ENCODE data around the gene HACD1.
A peak's percentile ranks its signal among the peaks of the same experiment; 100 is the strongest.

The HACD1 gene, protein sequence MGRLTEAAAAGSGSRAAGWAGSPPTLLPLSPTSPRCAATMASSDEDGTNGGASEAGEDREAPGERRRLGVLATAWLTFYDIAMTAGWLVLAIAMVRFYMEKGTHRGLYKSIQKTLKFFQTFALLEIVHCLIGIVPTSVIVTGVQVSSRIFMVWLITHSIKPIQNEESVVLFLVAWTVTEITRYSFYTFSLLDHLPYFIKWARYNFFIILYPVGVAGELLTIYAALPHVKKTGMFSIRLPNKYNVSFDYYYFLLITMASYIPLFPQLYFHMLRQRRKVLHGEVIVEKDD

DNA sequence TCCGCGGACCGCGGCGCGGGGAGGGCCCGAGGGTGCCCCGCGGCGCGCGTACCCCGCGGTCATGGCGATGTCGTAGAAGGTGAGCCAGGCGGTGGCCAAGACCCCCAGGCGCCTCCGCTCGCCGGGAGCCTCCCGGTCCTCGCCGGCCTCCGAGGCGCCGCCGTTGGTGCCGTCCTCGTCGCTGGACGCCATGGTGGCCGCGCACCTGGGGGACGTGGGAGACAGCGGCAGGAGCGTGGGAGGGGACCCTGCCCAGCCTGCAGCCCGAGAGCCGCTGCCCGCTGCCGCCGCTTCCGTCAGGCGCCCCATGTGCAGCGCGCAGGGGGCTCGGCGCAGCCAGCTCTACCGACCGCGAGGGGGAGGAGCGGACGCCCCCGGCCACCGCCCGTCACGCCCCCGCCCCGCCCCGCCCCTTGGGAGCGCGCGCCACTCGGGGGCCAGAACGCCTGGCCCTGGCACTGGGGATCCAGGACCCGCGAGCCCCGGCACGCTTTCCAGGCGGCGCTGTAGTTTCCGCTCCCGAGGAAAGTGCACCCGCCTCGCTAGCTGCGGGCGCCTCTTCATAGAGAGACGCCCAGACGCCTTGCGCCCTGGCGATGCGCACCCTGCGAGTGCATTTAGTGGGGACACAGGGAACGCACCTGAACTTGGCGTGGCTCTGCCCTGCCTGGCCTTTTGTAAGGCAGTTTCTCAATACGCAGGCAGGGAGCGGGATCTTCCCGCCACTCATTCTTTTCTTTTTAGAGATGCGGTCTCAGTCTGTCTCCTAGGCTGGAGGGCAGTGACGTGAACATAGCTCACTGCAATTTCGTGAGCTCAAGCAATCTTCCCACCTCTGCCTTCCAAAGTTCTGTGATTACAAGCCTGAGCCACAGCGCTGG, at the start of gene HACD1:
Gene HACD1, minus strand, starts transcription at position 344 of the 881 bp plus-strand sequence. Its CDS starts 35 bp downstream, at position 309.
- peak; percentile 36 for DNase-seq (ENCODE audit: low read depth)

DNA sequence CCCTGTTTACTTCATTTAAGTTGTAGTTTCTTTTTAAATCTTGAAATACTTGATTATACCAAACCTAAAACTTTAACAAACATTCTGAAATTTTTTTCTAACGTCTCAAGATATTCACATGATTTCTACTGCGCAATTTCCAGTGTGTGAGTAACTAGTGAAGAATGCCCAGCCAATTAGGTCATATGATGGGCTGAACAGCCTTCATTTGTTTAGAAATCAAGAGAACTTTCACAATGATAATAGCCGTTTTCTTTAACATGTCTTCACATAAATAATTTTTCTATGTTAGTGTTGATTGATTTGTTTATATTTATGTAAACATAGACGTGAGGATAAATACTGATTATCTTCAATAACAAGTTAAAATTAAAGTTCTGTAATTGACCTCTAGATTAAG, 48.6 kb upstream of the HACD1 start:
- no peak for DNase-seq (ENCODE audit: low read depth)

DNA sequence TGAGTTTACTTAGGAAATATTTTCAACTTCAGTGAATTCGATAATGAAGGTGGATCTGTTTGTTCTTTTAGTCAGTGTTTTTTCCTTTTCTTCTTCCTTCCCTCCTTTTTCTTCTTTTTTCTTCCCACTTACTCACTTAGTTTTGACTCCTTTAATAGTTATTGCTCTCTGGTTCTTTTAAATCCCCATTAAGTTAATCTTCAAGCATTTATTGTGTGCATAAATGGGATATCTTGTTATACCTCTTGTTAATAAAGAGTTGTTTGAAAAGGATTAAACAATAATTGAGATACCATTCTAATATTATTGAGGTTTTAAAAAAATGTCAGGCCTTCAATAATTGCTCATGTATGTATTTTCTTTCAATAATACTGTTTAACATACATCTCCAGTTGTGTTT, 46.3 kb upstream of the HACD1 start:
- DNase-seq (ENCODE audit: low read depth): no peak

DNA sequence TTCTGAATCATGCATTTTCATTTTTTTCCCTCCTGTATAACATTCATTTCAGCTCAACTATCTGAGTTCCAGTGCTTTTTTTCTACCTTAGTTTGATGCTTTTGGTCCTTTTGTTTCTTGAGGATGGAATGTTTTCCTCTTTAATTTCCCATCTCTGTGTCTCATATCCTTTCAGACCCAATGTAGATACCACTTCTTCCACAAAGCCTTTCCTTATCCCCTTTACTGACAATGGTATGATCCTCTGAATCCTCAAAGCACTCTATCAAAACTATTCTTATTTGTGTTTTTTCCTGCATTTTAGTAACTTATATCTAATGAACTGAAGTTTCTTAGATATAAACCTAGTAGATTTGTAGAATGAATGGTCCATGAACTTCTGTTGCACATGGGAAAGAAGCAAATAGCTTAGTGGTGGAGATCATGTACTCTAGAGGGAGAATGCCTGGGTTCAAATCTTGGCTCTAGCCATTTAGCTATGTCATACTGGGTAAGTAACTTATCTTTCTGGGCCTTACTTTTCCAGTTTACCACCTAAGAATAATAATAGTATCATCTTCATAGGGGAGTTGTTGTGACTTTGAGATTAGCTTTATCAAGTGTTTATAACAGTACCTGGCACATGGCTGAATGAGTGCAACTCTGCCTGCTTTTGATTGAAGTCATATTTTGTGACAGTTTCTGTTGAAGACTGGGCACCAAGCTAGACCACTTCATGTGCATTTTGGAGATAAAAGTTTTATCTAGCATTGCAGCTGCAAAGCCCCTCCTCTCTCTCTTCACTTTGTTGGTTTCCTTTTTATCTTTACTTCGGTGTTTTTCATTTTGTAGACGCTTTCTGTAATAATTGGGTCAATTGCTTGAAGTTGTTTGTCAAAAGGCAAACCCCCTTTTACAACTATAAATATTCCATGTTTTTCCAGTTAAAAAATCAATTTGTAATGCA, 45.3 kb upstream of the HACD1 start:
- DNase-seq (ENCODE audit: low read depth): no peak

DNA sequence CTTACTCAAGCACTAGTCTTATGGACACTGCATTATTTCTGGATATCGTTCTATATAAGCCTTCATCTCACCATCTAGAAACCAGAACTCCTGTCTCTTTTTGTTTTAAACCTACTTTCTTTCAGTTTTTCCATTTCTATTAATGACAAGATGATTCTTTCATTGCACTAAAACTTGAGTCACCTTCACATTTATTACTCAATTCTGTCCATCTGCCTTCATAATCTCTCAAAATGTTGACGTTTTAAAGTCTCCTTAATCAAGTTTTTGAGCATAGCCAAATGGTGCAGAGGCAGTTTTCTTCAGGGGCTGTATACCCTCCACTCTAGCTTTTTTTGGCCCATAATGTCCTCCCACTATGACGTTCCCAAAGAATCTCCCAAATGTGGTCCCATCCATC, 44.3 kb upstream of the HACD1 start:
- DNase-seq (ENCODE audit: low read depth): no peak

DNA sequence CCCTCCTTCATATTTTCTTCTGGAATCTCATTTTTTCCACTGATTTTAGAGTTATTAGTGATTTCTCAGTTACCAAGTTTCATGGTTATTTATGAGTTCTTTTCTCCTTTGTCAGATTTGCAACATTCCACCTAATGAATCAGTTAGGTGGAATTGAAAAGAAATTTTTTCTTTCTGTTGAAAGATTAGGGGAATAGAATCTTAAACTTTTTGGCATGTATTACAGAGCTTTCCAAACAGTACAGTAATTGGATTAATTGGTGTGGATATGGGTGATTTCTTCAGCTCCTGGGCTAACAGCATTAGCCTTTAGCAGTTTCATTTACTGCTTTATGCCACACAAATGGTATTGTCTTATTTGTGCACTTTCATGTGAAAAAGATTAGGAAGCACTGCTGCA, 43.7 kb upstream of the HACD1 start:
- DNase-seq (ENCODE audit: low read depth): no peak

DNA sequence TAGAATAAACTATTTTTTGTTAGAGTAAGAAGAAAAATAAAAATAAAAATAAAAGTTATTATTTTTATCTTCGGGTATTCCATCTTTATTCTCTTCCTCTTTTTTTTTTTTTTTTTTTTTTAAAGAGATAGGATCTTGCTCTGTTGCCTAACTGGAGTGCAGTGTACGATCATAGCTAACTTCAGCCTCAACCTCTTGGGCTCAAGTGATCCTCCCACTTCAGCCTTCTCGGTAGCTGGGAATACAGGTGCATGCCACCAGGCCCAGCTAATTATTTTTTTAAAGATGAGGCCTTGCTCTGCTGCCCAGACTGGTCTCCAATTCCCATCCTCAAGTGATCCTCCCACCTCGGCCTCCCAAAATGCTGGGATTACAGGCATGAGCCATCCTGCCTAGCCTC, 42.2 kb upstream of the HACD1 start:
- DNase-seq (ENCODE audit: low read depth): no peak

DNA sequence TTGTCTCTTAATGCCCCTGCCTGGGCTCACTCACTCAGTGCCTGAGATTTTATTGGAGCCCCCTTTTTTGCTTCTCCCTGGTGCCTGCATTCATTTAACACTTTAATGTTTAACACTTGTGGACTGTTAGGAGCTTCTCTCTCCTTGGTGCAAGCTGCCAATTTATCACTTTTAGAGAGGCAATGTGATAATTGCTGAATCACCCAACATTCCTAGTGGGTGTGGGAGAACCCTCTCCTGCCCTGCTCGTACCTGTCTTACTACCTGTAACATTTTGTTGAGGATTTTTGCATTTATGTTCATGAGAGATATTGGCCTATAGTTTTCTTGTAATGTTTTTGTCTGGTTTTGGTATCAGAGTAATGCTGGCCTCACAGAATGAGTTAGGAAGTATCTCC, 39.9 kb upstream of the HACD1 start:
- no peak for DNase-seq (ENCODE audit: low read depth)

DNA sequence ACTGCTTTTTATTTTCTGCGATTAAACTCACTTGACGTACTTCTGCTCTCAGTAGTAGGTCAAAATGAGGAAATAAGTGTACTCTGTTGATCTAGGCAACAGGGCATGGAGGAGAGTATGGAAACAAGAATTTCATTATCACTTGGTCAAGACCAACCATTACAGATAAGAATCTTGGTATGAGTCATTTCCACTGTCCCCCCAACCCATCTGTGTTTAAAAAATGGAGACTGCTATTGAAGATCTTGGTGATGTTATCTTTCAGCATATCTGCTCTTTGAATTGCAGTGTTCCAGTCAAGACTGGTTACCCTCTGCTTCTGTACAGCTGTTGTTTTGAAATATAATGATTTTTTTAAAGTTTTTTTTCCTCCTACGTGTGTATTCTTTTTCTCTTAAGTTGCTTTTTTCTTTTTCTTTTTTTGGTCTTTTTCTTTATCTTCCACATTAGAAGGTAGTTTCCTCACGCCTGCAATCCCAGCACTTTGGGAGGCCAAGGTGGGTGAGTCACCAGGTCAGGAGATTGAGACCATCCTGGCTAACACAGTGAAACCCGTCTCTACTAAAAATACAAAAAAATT, 38.5 kb upstream of the HACD1 start:
- no peak for DNase-seq (ENCODE audit: low read depth)

DNA sequence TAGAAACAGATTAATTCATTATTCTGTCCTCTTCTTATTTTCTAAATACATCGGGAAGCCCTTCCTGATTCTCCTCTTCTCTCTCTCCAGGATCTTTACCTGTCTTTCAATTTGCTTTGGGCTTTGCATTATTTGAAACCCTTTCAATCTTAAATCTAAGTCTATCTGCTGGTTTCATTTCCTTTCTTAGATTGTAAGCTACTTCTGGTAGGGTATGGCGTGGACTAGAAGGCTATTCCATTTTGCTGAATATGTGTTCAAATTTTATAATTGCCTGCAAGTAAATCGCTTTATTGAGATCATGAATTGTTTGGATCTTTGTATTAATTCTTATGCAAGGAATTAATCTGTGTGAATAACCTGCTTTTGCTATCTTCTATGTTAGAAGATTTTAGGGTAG, 37.8 kb upstream of the HACD1 start:
- no peak for DNase-seq (ENCODE audit: low read depth)

DNA sequence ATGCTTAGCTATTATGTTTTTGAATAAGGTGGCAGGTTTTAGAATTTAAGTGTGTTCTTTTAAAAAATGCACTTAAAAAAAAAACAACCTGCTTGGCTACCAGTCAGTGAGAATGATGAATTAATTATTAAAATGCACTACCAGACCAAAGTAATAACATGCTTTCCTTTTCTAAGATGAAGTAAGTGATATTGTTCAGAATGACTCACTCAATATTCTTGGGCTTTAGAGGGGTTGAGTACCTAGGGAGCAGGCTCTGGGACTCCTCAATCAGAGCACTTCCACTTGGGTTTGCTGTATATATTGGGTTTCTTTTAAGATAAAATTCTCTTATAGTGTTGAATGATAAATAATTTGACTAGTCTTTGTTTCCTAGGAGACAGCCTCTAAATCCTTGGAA, 35.4 kb upstream of the HACD1 start:
- DNase-seq (ENCODE audit: low read depth): no peak

DNA sequence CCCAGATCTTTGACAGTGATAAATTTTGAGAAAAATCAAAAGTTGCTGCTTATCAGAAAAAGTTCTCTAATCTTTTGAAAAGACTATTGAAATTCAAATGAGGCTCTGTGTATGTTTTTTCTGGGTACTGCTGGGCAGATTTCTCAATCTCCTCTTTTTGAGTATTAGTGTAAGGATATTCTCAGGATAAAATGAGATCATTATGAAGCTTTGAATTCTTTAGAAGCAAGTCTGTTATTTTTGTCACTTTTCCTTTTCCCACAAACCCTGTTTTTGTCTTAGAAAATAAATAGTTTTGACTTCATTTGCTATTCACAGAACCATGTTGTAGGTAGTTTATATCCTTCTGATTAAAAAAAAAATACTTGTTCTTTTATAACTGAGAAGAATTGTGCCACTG, 34.7 kb upstream of the HACD1 start:
- DNase-seq (ENCODE audit: low read depth): no peak

DNA sequence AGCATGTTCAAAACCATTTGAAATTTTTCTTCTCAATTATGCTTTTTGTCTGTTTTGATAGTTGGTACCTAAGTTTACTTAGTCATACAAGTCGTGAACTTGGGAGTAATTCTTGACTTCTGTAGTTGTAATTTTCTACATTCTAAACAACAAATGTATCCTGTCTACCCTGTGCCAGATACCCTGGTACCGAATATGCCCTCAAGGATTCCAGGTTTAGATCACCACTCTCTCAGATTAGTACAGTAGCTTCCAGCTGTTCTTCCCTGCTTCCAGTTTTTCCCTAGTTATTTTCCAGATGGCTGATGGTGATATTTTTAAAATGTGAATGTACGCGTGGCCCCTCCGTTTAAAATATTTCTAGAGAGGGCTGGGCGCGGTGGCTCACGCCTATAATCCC, 33.2 kb upstream of the HACD1 start:
- no peak for DNase-seq (ENCODE audit: low read depth)

DNA sequence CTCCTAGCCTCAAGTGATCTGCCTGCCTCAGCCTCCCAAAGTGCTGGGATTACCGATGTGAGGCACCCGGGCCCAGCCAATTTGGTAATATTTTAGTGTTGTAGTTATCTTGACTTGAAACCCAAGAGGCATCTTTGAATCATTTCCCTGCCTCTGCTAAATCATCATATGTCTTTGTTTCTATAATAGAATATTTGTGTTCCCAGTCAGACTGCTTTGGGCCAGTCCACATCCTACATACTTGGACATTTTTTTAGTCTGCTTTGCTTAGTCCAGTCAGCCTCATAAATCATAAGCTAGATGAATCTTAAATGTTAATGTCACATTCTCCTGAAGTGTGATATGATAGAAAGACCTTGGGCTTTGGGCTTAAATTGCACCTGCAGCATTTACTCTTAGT, 32.7 kb upstream of the HACD1 start:
- no peak for DNase-seq (ENCODE audit: low read depth)

DNA sequence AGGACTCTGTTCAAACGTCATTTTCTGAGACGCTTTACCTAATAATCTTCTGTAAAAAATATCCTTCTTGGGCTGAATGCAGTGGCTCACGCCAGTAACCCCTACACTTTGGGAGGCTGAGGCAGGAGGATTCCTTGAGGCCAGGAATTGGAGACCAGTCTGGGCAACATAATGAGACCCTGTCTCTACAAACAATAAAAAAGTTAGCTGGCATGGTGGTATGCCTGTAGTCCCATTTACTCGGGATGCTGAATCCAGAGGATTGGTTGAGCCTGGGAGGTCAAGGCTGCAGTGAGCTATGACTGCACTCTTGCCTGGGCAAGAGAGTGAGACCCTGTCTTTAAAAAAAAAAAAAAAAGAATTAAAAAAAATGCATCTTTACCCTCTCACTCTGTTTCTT, 31.9 kb upstream of the HACD1 start:
- DNase-seq (ENCODE audit: low read depth): no peak

DNA sequence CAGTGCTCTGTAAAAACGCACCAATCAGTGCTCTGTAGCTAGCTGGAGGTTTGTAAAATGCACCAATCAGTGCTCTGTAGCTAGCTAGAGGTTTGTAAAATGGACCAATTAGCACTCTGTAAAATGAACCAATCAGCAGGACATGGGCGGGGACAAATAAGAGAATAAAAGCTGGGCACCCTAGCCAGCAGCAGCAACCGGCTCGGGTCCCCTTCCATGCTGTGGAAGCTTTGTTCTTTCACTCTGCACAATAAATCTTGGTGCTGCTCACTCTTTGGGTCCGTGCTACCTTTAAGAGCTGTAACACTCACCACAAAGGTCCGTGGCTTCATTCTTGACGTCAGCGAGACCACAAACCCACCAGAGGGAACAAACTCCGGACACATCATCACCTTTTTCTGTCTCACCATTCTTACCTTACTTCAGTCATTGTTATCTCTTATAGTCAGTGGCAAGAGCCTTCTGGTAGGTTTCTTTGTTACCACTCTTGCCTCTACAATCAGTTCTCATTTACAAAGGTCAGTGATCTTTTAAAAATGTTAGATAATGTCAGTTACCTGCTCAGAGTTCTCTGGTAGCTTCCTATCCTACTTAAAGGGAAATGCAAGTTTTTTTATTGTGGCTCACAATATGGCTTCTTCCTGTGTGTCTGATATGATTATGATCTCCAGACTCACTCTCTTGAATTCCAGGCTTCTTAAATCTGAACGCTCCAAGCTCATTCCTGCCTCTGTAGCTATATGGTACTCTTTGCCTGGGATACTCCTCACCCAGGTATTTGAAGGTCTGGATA, 31.3 kb upstream of the HACD1 start:
- DNase-seq (ENCODE audit: low read depth): peak; percentile 18

DNA sequence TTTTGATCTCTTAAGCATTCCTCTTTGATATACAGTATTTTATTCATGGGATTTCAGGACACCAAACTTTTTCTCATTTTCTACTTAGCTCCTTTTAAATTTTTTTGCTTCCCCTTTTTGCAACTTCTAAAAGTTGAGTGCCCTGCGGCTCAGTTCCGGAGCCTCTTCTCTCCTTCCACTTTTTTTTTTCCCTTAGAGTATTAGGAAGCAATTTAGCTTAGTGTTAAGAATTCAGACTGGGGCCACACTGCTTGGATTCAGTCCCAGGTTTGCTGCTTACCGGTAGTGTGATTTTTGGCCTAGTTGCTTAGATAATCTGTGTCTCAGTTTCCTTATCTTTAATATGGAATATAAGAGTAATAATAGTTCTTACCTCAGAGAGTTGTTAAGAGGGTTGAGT, 30.2 kb upstream of the HACD1 start:
- no peak for DNase-seq (ENCODE audit: low read depth)

DNA sequence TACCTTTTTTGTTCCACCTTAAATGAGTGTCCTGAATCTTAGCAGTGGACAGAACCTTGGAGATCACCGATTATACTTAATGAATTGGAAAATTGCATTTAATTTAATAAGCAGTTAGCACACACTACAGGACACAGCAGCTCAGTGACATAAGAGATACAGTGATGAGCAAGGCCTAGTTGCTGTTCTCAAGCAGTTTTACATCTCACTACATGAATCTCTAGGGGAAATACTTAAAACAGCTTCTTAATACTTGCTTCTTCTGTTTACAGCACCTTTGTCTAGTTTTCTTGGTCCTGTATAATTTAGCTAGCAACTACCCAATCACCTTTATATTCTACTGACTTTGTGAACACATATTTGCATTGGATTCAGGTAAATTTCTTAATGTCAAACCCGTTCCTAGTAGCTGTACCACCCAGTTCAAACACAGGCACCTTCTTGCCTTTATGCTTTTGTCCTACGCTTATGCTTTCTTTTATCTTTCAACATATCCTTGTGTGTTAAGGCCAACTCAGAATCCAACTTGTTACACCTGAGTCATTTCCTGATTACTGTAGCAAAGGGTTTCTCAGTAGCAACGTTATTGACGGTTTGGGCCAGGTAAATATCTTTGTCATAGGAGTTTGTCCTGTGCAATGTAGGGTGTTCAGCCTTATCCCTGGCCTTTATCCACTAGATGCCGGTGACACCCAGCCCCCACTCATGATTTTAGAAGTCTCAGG, 28.6 kb upstream of the HACD1 start:
- DNase-seq (ENCODE audit: low read depth): no peak

DNA sequence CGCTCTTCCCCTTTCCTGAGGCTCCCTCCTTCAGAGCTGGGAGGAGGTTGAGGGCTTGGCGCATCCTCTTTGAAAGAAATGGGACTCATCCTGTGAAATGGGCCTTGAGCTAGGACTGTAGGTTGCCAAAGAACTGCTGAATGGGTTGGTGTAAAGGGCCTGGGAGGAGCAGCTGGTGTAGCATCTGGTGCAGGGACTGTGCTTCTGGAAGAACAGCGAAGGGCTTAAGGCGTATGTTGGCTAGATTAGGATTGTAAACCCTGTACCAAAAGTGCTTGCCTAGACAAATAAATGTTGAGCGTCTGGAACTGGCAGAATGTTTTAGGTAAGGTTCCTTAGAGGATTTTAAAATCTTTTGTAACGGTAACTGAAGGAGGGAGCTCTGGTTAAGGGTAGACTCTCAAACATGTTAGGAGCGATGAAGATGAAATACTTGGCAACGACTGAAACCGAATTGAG, 27.3 kb upstream of the HACD1 start:
- no peak for DNase-seq (ENCODE audit: low read depth)

DNA sequence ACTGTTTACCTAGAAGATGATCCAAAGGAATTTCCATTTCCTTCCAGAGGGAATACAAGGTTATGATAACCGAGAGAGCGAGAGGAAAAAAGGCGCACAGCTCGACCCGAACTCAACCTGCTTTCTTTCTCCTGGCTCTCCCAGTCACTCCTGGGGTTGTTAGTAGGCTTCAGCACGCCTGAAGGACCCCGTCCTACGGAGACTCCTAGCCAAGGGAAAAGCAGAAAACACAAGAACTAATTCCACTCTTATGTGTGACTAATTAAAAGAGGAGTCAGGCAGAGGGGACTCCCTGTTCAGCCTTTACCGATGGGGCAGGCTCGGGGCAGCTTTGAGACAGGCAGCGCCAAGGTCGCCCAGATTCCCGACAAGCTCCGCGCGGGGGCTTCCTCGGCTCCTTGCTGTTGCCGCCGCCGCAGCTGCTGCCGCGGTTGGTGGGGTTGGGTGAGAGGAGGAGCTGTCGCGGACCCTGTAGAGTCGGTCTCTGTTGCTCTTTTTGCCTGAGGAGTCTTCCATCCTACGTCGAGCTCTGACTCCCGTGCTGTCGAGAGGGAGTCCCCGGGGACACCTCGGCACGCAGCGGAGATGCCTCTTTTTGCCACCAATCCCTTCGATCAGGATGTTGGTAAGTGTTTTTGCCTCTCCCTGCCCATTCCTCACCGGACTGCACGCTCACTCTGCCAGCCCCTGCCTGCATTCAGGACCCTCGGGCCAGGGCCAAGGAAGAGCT, 26.7 kb upstream of the HACD1 start, which contains the start of gene STAM:
Gene STAM, plus strand, starts transcription at position 397 of the 730 bp plus-strand sequence. Its CDS starts 189 bp downstream, at position 586.
- DNase-seq (ENCODE audit: low read depth): peak; percentile 87
